Panc1 (cell line): Measurements from ENCODE around the gene TBC1D16. TPM values are rescaled to one million over a fixed set of nuclear protein-coding genes. Genes with fewer than 3 reads are reported as not detected.

Experiments
- ATAC-seq: fragments of 200-7000 bp; cut with Tn5 transposase; 2 replicates; pipeline ENCODE4 v1.9.1; 2020; ENCODE audit warnings: mild to moderate bottlenecking, moderate library complexity
- BruUV-seq: library from RNA; stranded (reverse); fragments of 400-500 nt; replicated peaks from 2 replicates; lab custom pipeline; 2021; lab: Mats Ljungman, UMichigan
- CTCF ChIA-PET: fragments of 300-600 bp; sonication (Branson Sonifier 250); formaldehyde crosslinking; loops from one replicate; lab custom pipeline; 2022; ENCODE audit warnings: antibody characterized with exemption; lab: Charles Lee
- POLR2A ChIA-PET: fragments of 300-600 bp; sonication (Branson Sonifier 250); formaldehyde crosslinking; loops from one replicate; lab custom pipeline; 2022; ENCODE audit warnings: antibody characterized with exemption; lab: Charles Lee
- DNase-seq: peaks from one replicate; pipeline ENCODE4 v3.0.0-alpha.2; 2010; ENCODE audit warnings: low read depth, low spot score
- H3K27ac ChIP-seq: 2 replicates; pipeline ENCODE4 v1.5.1; 2011; ENCODE audit warnings: mild to moderate bottlenecking, low read length, inconsistent platforms
- H3K27me3 ChIP-seq: fragments of 200-500 bp; sonication (Bioruptor generic); 2 replicates; pipeline ENCODE4 v1.6.0; 2014; ENCODE audit warnings: low read length, inconsistent platforms; ENCODE audit not compliant: control insufficient read depth, insufficient read depth
- H3K36me3 ChIP-seq: fragments of 200-500 bp; sonication (Bioruptor generic); 2 replicates; pipeline ENCODE4 v1.5.1; 2014; ENCODE audit warnings: inconsistent platforms, mild to moderate bottlenecking, low read length, moderate library complexity; ENCODE audit not compliant: control insufficient read depth, insufficient read depth
- H3K4me1 ChIP-seq: 2 replicates; pipeline ENCODE4 v1.5.1; 2011; ENCODE audit warnings: inconsistent platforms, mild to moderate bottlenecking, low read length, moderate library complexity; ENCODE audit not compliant: control insufficient read depth, insufficient read depth
- H3K4me3 ChIP-seq, 2 experiments: 2 replicates each; pipeline ENCODE4 v1.5.1; 2011 to 2012; ENCODE audit warnings: low read depth in 2 of 2, low read length in 2 of 2, mild to moderate bottlenecking in 2 of 2, inconsistent platforms in 1 of 2, moderate library complexity in 1 of 2
- H3K9me3 ChIP-seq: fragments of 200-500 bp; sonication (Bioruptor generic); 2 replicates; pipeline ENCODE4 v1.5.1; 2014; ENCODE audit warnings: low read depth, mild to moderate bottlenecking, inconsistent platforms, low read length, moderate library complexity; ENCODE audit not compliant: control insufficient read depth, insufficient read depth
- CTCF ChIP-seq: fragments of 450-650 bp; IDR thresholded peaks from 2 replicates; pipeline ENCODE4 v1.5.1; 2017; ENCODE audit warnings: mild to moderate bottlenecking
- POLR2AphosphoS5 ChIP-seq: IDR thresholded peaks from 2 replicates; pipeline ENCODE4 v1.6.1; 2012; ENCODE audit warnings: mild to moderate bottlenecking, low read depth, low read length, moderate library complexity
- REST ChIP-seq, 2 experiments: IDR thresholded peaks; 2 replicates each; pipeline ENCODE4 v1.6.1; 2011 to 2012; ENCODE audit warnings: low read depth in 2 of 2, control low read depth in 1 of 2, low read length in 1 of 2, mild to moderate bottlenecking in 1 of 2, moderate library complexity in 1 of 2; ENCODE audit not compliant: insufficient read depth in 1 of 2
- SIN3A ChIP-seq: IDR thresholded peaks from 2 replicates; pipeline ENCODE4 v1.6.1; 2012; ENCODE audit warnings: low read depth, mild to moderate bottlenecking, low read length, moderate library complexity, borderline replicate concordance; ENCODE audit not compliant: insufficient read depth
- TCF7L2 ChIP-seq: IDR thresholded peaks from 2 replicates; pipeline ENCODE4 v1.6.1; 2011; ENCODE audit warnings: mild to moderate bottlenecking, low read depth, low read length, inconsistent platforms
- in situ Hi-C: cut with HindIII; loops from 2 replicates; pipeline ENCODE4 v1.10.0; 2016; ENCODE audit warnings: low sequenced_read_pairs, low pct_unique_long_range_greater_than_20kb
- intact Hi-C: fragments of 100-400 bp; cut with micrococcal nuclease; formaldehyde crosslinking; loops from one replicate; pipeline ENCODE4 v1.10.0; 2022; ENCODE audit not compliant: unreplicated experiment
- total RNA-seq: library from RNA; stranded (reverse); gene quantifications from one replicate; pipeline ENCODE4 v1.2.1, GENCODE V29; 2021; ENCODE audit not compliant: unreplicated experiment

Gene TBC1D16
- total RNA-seq, 1 experiment from 2014 or later = 41.6 TPM

GRCh38 chr17:79925242-79925957 is 110.3 kb downstream of the TBC1D16 start:
- DNase-seq (no peak), ATAC-seq (peak; percentile 67)
- ChIA-PET POLR2A (no interaction called here), CTCF (no interaction called here)
- no peaks in the 10 kb centered on the region for H3K9me3 ChIP-seq
- no peak overlapping the region for H3K4me3 ChIP-seq
- no TSS peak for BruUV-seq
- H3K4me1 ChIP-seq = peaks cover 11% of the 10 kb centered on the region
- intact Hi-C loops (no loop called here), in situ Hi-C loops (no loop called here)
- no peaks in the 10 kb centered on the region for H3K27me3 ChIP-seq
- H3K36me3 ChIP-seq = no peaks in the 10 kb centered on the region
- TF ChIP-seq TCF7L2 (no peak), SIN3A (no peak), CTCF (no peak), REST (IDR thresholded peaks at IDR 0.05; ENCODE audit: insufficient read depth in 1 of 2, low read depth in 2 of 2, low read length in 1 of 2) (no peak), POLR2AphosphoS5 (no peak)
- peak overlapping the region; percentile 39; the same call in 1 of the 2 replicates for H3K27ac ChIP-seq

- TF ChIP-seq POLR2AphosphoS5 (no peak), REST (IDR thresholded peaks at IDR 0.05; ENCODE audit: insufficient read depth in 1 of 2, low read depth in 2 of 2, low read length in 1 of 2) (no peak), SIN3A (no peak), CTCF (no peak; the same call in 1 of the 2 replicates), TCF7L2 (no peak)
- intact Hi-C loops = no loop called here
- H3K36me3 ChIP-seq = no peaks in the 10 kb centered on the region
- ATAC-seq (no peak), DNase-seq (no peak)
- CTCF ChIA-PET = interaction anchor here (0.7 kb wide), 1 partner anchor 11 kb away, joined by 3 read pairs; no protein-coding TSS in a partner anchor
- no peak overlapping the region; the same call in 1 of the 2 replicates for H3K27ac ChIP-seq
- in situ Hi-C loops = no loop called here
- no peaks in the 10 kb centered on the region for H3K27me3 ChIP-seq
- BruUV-seq = no TSS peak
- H3K9me3 ChIP-seq = no peaks in the 10 kb centered on the region
- H3K4me3 ChIP-seq = no peak overlapping the region
- POLR2A ChIA-PET = no interaction called here
- peaks cover 13% of the 10 kb centered on the region for H3K4me1 ChIP-seq
Measured at GRCh38 chr17:79924639-79924976, 111.1 kb downstream of the TBC1D16 start.
